GM18858 (cell line): ENCODE measurements around the gene CHCHD4.

Source experiments
- ATAC-seq: cut with Tn5 transposase; IDR thresholded peaks from one replicate; pipeline ENCODE4 v1.9.1; 2021; ENCODE audit not compliant: unreplicated experiment

CHCHD4 gene

GRCh38 chr3:14063152-14063551 lies 61.5 kb downstream of the CHCHD4 start:
- ATAC-seq: no peak
